Astrocyte (in vitro differentiated cells and primary cell): Measurements from ENCODE around the gene ANKRD66.

Experiments used
- EZH2 ChIP-seq: IDR thresholded peaks from 2 replicates; pipeline ENCODE4 v1.6.1; 2012; ENCODE audit warnings: mild to moderate bottlenecking, low read length, inconsistent platforms; ENCODE audit not compliant: insufficient read depth
- TF ChIP-seq, protein P1 (sequence below): IDR thresholded peaks from 2 replicates; pipeline ENCODE4 v1.5.1; 2011; ENCODE audit warnings: low read depth, mild to moderate bottlenecking, inconsistent platforms, low read length, moderate library complexity; ENCODE audit not compliant: insufficient read depth

GRCh38 chr6:46729787-46730326 is 16.9 kb upstream of the ANKRD66 start:
- TF ChIP-seq, protein P1, sequence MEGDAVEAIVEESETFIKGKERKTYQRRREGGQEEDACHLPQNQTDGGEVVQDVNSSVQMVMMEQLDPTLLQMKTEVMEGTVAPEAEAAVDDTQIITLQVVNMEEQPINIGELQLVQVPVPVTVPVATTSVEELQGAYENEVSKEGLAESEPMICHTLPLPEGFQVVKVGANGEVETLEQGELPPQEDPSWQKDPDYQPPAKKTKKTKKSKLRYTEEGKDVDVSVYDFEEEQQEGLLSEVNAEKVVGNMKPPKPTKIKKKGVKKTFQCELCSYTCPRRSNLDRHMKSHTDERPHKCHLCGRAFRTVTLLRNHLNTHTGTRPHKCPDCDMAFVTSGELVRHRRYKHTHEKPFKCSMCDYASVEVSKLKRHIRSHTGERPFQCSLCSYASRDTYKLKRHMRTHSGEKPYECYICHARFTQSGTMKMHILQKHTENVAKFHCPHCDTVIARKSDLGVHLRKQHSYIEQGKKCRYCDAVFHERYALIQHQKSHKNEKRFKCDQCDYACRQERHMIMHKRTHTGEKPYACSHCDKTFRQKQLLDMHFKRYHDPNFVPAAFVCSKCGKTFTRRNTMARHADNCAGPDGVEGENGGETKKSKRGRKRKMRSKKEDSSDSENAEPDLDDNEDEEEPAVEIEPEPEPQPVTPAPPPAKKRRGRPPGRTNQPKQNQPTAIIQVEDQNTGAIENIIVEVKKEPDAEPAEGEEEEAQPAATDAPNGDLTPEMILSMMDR, result no peak
- no peak for TF ChIP-seq EZH2
